ENCODE results near the gene KMT2A. TPM values are rescaled to one million over a fixed set of nuclear protein-coding genes. Genes with fewer than 3 reads are reported as not detected.
A peak's percentile ranks its signal among the peaks of the same experiment; 100 is the strongest.

KMT2A gene
- total RNA-seq, 1 donor from 2014 or later, result 14.0 TPM

- H3K36me3 ChIP-seq (ENCODE audit: control insufficient read depth, insufficient read depth, low read length), result no peaks in the 10 kb centered on the region
- no peak overlapping the region for H3K4me3 ChIP-seq (ENCODE audit: low read depth, low read length)
- H3K27me3 ChIP-seq (ENCODE audit: control insufficient read depth, insufficient read depth, low read length), result no peaks in the 10 kb centered on the region
- FAIRE-seq (no peak), DNase-seq (ENCODE audit: low read depth) (no peak)
- TF ChIP-seq CTCF (IDR thresholded peaks at IDR 0.05; ENCODE audit: insufficient read depth, low read length, severe bottlenecking), result no peak
Measured at GRCh38 chr11:118442908-118443589, 6.8 kb downstream of the KMT2A start.

- DNase-seq (ENCODE audit: low read depth) (no peak), FAIRE-seq (no peak)
- Histone ChIP-seq H3K4me3 (ENCODE audit: low read depth, low read length) (no peak overlapping the region), H3K36me3 (ENCODE audit: control insufficient read depth, insufficient read depth, low read length) (no peaks in the 10 kb centered on the region), H3K27me3 (ENCODE audit: control insufficient read depth, insufficient read depth, low read length) (no peaks in the 10 kb centered on the region)
- no peak for TF ChIP-seq CTCF (IDR thresholded peaks at IDR 0.05; ENCODE audit: insufficient read depth, low read length, severe bottlenecking)
Measured at GRCh38 chr11:118443590-118444218, 7.4 kb downstream of the KMT2A start.

- Histone ChIP-seq H3K4me3 (ENCODE audit: low read depth, low read length) (no peak overlapping the region), H3K36me3 (ENCODE audit: control insufficient read depth, insufficient read depth, low read length) (no peaks in the 10 kb centered on the region), H3K27me3 (ENCODE audit: control insufficient read depth, insufficient read depth, low read length) (no peaks in the 10 kb centered on the region)
- no peak for FAIRE-seq
- TF ChIP-seq CTCF (IDR thresholded peaks at IDR 0.05; ENCODE audit: insufficient read depth, low read length, severe bottlenecking), result no peak
- no peak for DNase-seq (ENCODE audit: low read depth)
Measured at GRCh38 chr11:118447423-118447822, 11.1 kb downstream of the KMT2A start.

- no peaks in the 10 kb centered on the region for H3K27me3 ChIP-seq (ENCODE audit: control insufficient read depth, insufficient read depth, low read length)
- DNase-seq (ENCODE audit: low read depth) (peak; percentile 58), FAIRE-seq (no peak)
- TF ChIP-seq CTCF (IDR thresholded peaks at IDR 0.05; ENCODE audit: insufficient read depth, low read length, severe bottlenecking), result no peak
- no peaks in the 10 kb centered on the region for H3K36me3 ChIP-seq (ENCODE audit: control insufficient read depth, insufficient read depth, low read length)
- H3K4me3 ChIP-seq (ENCODE audit: low read depth, low read length), result no peak overlapping the region
Measured at GRCh38 chr11:118448294-118448693, 12.0 kb downstream of the KMT2A start.

GRCh38 chr11:118449316-118449918 is 13.1 kb downstream of the KMT2A start:
- Histone ChIP-seq H3K36me3 (ENCODE audit: control insufficient read depth, insufficient read depth, low read length) (no peaks in the 10 kb centered on the region), H3K4me3 (ENCODE audit: low read depth, low read length) (no peak overlapping the region), H3K27me3 (ENCODE audit: control insufficient read depth, insufficient read depth, low read length) (no peaks in the 10 kb centered on the region)
- DNase-seq (ENCODE audit: low read depth), result no peak
- FAIRE-seq, result no peak
- no peak for TF ChIP-seq CTCF (IDR thresholded peaks at IDR 0.05; ENCODE audit: insufficient read depth, low read length, severe bottlenecking)

Data from bronchial epithelial cell (primary cell).